ENCODE results near the gene NIPAL1. TPM values are rescaled to one million over a fixed set of nuclear protein-coding genes. Genes with fewer than 3 reads are reported as not detected.

Gene NIPAL1
- total RNA-seq, 1 experiment from 2014 or later = 21.0 TPM

DNA sequence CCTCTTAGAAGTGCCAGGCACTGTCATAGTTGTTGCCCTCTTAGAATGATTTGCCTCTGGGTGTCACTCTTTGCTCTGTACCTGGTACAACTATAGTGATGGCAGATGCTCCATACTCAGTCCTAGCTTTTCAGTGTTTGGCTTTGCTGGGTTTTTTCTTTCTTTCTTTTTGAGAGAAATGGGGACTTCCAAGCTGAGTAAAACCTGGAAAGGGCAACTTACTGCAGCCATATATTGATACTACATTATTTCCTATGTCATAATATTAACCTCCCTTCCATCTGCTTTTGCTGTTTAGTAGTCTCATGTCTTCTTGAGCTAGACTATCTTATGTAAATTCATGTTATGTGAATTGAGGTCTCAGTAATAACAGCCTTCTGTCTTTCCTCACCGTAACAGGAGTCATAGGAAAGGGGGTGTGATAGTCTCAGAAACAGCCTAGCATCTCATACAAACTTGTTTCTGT lies 49.0 kb downstream of the NIPAL1 start:
- BruUV-seq (replicated peaks) = no TSS peak
- H3K36me3 Mint-ChIP-seq (ENCODE audit: insufficient read depth, unreplicated experiment) = no peaks in the 10 kb centered on the region
- H3K9me3 Mint-ChIP-seq (ENCODE audit: low read depth, unreplicated experiment) = peaks cover 2% of the 10 kb centered on the region
- CTCF ChIA-PET = no interaction called here
- TF ChIP-seq CTCF (IDR thresholded peaks at IDR 0.05; ENCODE audit: unreplicated experiment) = no peak
- H3K4me3 Mint-ChIP-seq (ENCODE audit: low read depth, unreplicated experiment) = no peak overlapping the region
- intact Hi-C loops (cut with micrococcal nuclease; ENCODE audit: unreplicated experiment) = no loop called here
- H3K4me1 Mint-ChIP-seq (ENCODE audit: low read depth, unreplicated experiment) = peaks cover 8% of the 10 kb centered on the region
- no peaks in the 10 kb centered on the region for H3K27me3 Mint-ChIP-seq (ENCODE audit: unreplicated experiment)
- no peak for DNase-seq
- no peak overlapping the region for H3K27ac Mint-ChIP-seq (ENCODE audit: unreplicated experiment)

- TF ChIP-seq CTCF (IDR thresholded peaks at IDR 0.05; ENCODE audit: unreplicated experiment) = no peak
- CTCF ChIA-PET = no interaction called here
- H3K4me1 Mint-ChIP-seq (ENCODE audit: low read depth, unreplicated experiment) = peaks cover 14% of the 10 kb centered on the region
- intact Hi-C loops (cut with micrococcal nuclease; ENCODE audit: unreplicated experiment) = no loop called here
- H3K9me3 Mint-ChIP-seq (ENCODE audit: low read depth, unreplicated experiment) = no peaks in the 10 kb centered on the region
- H3K4me3 Mint-ChIP-seq (ENCODE audit: low read depth, unreplicated experiment) = no peak overlapping the region
- no peak for DNase-seq
- no TSS peak for BruUV-seq (replicated peaks)
- no peak overlapping the region for H3K27ac Mint-ChIP-seq (ENCODE audit: unreplicated experiment)
- no peaks in the 10 kb centered on the region for H3K27me3 Mint-ChIP-seq (ENCODE audit: unreplicated experiment)
- H3K36me3 Mint-ChIP-seq (ENCODE audit: insufficient read depth, unreplicated experiment) = no peaks in the 10 kb centered on the region
Observed at GRCh38 chr4:48067536-48067935, 51.0 kb downstream of the NIPAL1 start.

DNA sequence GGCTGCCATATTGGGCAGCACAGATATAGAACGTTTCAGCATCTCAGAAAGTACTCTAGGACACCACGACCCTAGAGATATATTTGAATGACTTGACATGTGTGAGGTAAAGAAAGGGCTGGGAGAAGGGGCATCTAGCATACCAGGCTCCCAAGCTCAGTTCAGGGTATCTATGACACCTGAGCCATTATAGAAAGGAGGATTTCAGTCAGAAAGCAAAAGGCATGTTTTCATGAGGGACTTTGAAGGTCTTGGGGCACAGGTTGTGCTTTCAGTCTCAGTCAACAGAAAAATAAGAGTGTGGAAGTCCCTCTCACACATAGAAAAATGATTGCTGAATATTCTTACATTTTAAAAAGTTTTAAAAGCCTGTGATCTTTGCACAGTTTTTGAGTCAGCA lies 51.6 kb downstream of the NIPAL1 start:
- BruUV-seq (replicated peaks) = no TSS peak
- no peaks in the 10 kb centered on the region for H3K9me3 Mint-ChIP-seq (ENCODE audit: low read depth, unreplicated experiment)
- H3K4me1 Mint-ChIP-seq (ENCODE audit: low read depth, unreplicated experiment) = peaks cover 17% of the 10 kb centered on the region
- H3K27me3 Mint-ChIP-seq (ENCODE audit: unreplicated experiment) = no peaks in the 10 kb centered on the region
- no peak overlapping the region for H3K27ac Mint-ChIP-seq (ENCODE audit: unreplicated experiment)
- H3K4me3 Mint-ChIP-seq (ENCODE audit: low read depth, unreplicated experiment) = no peak overlapping the region
- CTCF ChIA-PET = no interaction called here
- no peak for DNase-seq
- no peak for TF ChIP-seq CTCF (IDR thresholded peaks at IDR 0.05; ENCODE audit: unreplicated experiment)
- intact Hi-C loops (cut with micrococcal nuclease; ENCODE audit: unreplicated experiment) = no loop called here
- H3K36me3 Mint-ChIP-seq (ENCODE audit: insufficient read depth, unreplicated experiment) = no peaks in the 10 kb centered on the region

GRCh38 chr4:48069026-48069425 lies 52.5 kb downstream of the NIPAL1 start:
- H3K27ac Mint-ChIP-seq (ENCODE audit: unreplicated experiment) = no peak overlapping the region
- H3K9me3 Mint-ChIP-seq (ENCODE audit: low read depth, unreplicated experiment) = no peaks in the 10 kb centered on the region
- BruUV-seq (replicated peaks) = no TSS peak
- H3K4me3 Mint-ChIP-seq (ENCODE audit: low read depth, unreplicated experiment) = no peak overlapping the region
- no peaks in the 10 kb centered on the region for H3K36me3 Mint-ChIP-seq (ENCODE audit: insufficient read depth, unreplicated experiment)
- intact Hi-C loops (cut with micrococcal nuclease; ENCODE audit: unreplicated experiment) = no loop called here
- TF ChIP-seq CTCF (IDR thresholded peaks at IDR 0.05; ENCODE audit: unreplicated experiment) = no peak
- CTCF ChIA-PET = no interaction called here
- no peaks in the 10 kb centered on the region for H3K27me3 Mint-ChIP-seq (ENCODE audit: unreplicated experiment)
- DNase-seq = no peak
- H3K4me1 Mint-ChIP-seq (ENCODE audit: low read depth, unreplicated experiment) = peaks cover 25% of the 10 kb centered on the region
